Peyer's patch (tissue), 4 donors: ENCODE data around the gene THSD8. TPM values are rescaled to one million over a fixed set of nuclear protein-coding genes. Genes with fewer than 3 reads are reported as not detected.

Source experiments
- DNase-seq, 3 donors: peaks; one replicate each; pipeline ENCODE4 v3.0.0-alpha.2; 2017 to 2019
- H3K27ac ChIP-seq, 4 donors: fragments of 200-600 bp; sonication (generic); one replicate each; pipeline ENCODE4 v1.5.1; 2016 to 2019
- H3K27me3 ChIP-seq, 2 donors: fragments of 200-600 bp; sonication (generic); one replicate each; pipeline ENCODE4 v1.5.1; 2019
- H3K36me3 ChIP-seq, 3 donors: fragments of 200-600 bp; sonication (generic); one replicate each; pipeline ENCODE4 v1.5.1; 2016 to 2019
- H3K4me1 ChIP-seq, 4 donors: fragments of 200-600 bp; sonication (generic); one replicate each; pipeline ENCODE4 v1.5.1; 2016 to 2019
- H3K4me3 ChIP-seq, 4 donors: fragments of 200-600 bp; sonication (generic); 1 replicate in 3 of 4; 2 replicates in 1 of 4; pipeline ENCODE4 v1.5.1; 2016 to 2019; ENCODE audit warnings: mild to moderate bottlenecking in 1 of 4
- H3K9me3 ChIP-seq, 4 donors: fragments of 200-600 bp; sonication (generic); one replicate each; pipeline ENCODE4 v1.5.1; 2016 to 2019; ENCODE audit warnings: mild to moderate bottlenecking in 1 of 4
- POLR2A ChIP-seq, 2 donors: fragments of 450-650 bp; IDR thresholded peaks; one replicate each; pipeline ENCODE4 v1.5.1; 2017; ENCODE audit warnings: antibody characterized with exemption in 2 of 2, mild to moderate bottlenecking in 2 of 2, moderate library complexity in 2 of 2
- total RNA-seq, 4 donors: library from RNA; depleted of rRNA; stranded (reverse); fragments of >200 nt; gene quantifications; one replicate each; pipeline ENCODE4 v1.1.0, GENCODE V29; 2016
- TF ChIP-seq, protein P1 (sequence below), 6 experiments: fragments of 450-650 bp in 4 of 6; fragments of 200-600 bp in 2 of 6; sonication (generic) in 1 of 6; IDR thresholded peaks; one replicate each; pipeline ENCODE4 v1.5.1; 2017 to 2019; ENCODE audit warnings: antibody characterized with exemption in 6 of 6, mild to moderate bottlenecking in 3 of 6, moderate library complexity in 1 of 6

The THSD8 gene
- total RNA-seq, 4 donors from 2014 or later: not detected

DNA sequence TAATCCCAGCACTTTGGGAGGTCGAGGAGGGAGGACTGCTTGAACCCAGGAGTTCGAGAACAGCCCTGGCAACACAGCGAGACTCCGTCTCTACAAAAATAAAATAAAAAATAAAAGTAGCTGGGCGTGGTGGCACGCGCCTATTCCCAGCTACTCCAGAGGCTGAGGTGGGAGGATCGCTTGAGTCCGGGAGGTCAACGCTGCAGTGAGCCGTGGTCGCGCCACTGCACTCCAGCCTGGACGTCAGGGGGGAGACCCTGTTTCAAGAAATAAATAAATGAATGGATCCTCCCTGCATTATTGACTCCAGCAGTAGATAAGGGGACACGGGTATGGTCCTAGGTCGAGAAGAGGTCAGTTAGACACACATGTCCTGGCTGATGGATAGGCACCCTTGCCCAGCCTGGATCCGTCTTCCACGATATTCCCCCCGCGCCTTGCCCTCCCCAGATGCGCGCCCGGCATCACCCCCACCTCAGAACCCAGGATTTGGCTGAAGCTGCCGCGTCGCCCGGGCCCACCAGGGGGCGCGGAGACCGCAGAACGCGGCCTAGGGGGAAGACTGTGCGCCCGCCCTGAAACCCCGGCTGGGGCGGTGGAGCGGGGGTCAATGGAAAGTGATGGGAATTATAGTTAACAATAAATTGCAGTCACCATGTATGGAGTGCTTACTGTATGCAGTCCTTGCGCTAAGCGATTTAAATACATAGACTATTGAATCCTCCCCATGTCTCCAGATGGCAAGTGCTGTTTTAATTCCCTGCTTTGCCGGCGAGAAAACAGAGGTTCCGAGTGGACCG, 24.5 kb upstream of the THSD8 start:
- peak; percentile 86 to 90 (median 86) for DNase-seq
- peak overlapping the region; percentile 56 to 82 (median 64) for H3K4me3 ChIP-seq
- H3K36me3 ChIP-seq: peaks cover 0 to 4% (median 0%) of the 10 kb centered on the region in 3 donors
- peak overlapping the region; percentile 94 to 97 (median 96) for H3K27ac ChIP-seq
- H3K4me1 ChIP-seq: peaks cover 0 to 44% (median 12%) of the 10 kb centered on the region in 4 donors
- H3K27me3 ChIP-seq: no peaks in the 10 kb centered on the region
- no peaks in the 10 kb centered on the region for H3K9me3 ChIP-seq
- TF ChIP-seq, protein P1, sequence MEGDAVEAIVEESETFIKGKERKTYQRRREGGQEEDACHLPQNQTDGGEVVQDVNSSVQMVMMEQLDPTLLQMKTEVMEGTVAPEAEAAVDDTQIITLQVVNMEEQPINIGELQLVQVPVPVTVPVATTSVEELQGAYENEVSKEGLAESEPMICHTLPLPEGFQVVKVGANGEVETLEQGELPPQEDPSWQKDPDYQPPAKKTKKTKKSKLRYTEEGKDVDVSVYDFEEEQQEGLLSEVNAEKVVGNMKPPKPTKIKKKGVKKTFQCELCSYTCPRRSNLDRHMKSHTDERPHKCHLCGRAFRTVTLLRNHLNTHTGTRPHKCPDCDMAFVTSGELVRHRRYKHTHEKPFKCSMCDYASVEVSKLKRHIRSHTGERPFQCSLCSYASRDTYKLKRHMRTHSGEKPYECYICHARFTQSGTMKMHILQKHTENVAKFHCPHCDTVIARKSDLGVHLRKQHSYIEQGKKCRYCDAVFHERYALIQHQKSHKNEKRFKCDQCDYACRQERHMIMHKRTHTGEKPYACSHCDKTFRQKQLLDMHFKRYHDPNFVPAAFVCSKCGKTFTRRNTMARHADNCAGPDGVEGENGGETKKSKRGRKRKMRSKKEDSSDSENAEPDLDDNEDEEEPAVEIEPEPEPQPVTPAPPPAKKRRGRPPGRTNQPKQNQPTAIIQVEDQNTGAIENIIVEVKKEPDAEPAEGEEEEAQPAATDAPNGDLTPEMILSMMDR (IDR thresholded peaks at IDR 0.05): peak; percentile 93 to 98 (median 96)
- TF ChIP-seq POLR2A (IDR thresholded peaks at IDR 0.05): peak in 1 of 2 donors; percentile 8

DNA sequence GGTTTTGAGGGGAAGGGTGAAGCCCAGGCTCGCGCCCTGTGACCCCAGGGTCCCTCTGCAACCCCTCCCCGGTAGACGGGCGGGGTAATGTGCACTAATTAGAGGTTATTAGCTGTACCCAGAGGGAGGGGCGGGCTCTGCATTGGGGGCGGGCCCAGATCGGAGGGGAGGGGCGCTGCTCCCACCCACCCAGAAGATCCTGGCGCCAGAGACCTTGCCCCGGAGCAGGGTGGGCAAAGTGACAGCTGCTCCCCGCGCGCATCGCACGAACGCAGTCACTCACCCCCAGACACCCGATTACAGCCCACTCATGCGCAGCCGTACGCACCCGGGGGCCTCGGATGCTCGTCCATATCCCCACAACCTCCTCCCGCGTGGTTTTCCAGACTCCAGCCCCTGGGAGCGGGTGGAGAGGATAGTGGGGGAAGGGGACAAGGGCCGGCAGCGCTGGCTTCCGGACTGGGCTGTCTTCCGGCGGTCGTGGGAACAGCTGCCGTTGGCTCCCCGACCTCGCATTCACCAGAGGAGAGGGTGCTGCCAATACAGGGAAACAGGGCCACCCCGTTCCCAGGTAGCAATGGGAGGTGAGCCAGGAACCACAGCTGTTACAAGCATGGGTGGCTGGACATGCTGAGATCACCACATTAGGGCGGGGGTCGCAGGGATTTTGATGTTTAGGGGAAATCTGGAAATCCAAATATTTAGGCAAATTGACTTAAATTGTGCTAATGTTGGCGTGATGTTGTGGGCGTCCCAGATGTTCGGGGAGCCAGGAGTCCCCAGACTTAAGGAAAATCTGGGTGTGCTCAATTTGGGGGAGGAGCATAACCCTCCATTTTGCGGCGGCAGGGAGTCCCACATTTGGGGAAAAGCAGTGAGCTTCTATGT, 23.6 kb upstream of the THSD8 start:
- TF ChIP-seq, protein P1 (IDR thresholded peaks at IDR 0.05): peak in 3 of 6 experiments; percentile 3 to 21 (median 11)
- peak in 1 of 2 donors; percentile 41 for TF ChIP-seq POLR2A (IDR thresholded peaks at IDR 0.05)
- H3K4me1 ChIP-seq: peaks cover 4 to 51% (median 18%) of the 10 kb centered on the region in 4 donors
- H3K9me3 ChIP-seq: no peaks in the 10 kb centered on the region
- peak; percentile 70 to 85 (median 80) for DNase-seq
- H3K36me3 ChIP-seq: no peaks in the 10 kb centered on the region
- no peaks in the 10 kb centered on the region for H3K27me3 ChIP-seq
- H3K27ac ChIP-seq: peak overlapping the region; percentile 94 to 97 (median 96)
- H3K4me3 ChIP-seq: peak overlapping the region; percentile 56 to 82 (median 64)

DNA sequence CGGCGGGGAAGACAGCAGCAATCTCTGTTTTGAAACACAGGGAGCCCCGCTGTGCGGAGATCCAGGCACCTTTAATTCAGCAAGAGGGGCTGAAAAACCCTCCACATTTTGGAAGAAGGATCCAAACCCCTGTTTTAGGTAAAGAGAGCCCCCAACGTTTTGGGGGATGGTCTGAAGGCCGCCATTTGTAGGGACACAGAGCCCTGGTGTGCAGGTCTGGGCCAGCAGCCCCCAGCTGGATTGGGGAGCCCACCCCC, 23.0 kb upstream of the THSD8 start:
- Histone ChIP-seq H3K4me3 (peak overlapping the region in 2 of 4 donors; percentile 63 to 82), H3K9me3 (no peaks in the 10 kb centered on the region), H3K4me1 (peaks cover 10 to 56% (median 24%) of the 10 kb centered on the region in 4 donors), H3K27ac (peak overlapping the region; percentile 94 to 97 (median 96)), H3K36me3 (no peaks in the 10 kb centered on the region), H3K27me3 (no peaks in the 10 kb centered on the region)
- TF ChIP-seq, protein P1 (IDR thresholded peaks at IDR 0.05): no peak
- TF ChIP-seq POLR2A (IDR thresholded peaks at IDR 0.05): no peak
- no peak for DNase-seq

DNA sequence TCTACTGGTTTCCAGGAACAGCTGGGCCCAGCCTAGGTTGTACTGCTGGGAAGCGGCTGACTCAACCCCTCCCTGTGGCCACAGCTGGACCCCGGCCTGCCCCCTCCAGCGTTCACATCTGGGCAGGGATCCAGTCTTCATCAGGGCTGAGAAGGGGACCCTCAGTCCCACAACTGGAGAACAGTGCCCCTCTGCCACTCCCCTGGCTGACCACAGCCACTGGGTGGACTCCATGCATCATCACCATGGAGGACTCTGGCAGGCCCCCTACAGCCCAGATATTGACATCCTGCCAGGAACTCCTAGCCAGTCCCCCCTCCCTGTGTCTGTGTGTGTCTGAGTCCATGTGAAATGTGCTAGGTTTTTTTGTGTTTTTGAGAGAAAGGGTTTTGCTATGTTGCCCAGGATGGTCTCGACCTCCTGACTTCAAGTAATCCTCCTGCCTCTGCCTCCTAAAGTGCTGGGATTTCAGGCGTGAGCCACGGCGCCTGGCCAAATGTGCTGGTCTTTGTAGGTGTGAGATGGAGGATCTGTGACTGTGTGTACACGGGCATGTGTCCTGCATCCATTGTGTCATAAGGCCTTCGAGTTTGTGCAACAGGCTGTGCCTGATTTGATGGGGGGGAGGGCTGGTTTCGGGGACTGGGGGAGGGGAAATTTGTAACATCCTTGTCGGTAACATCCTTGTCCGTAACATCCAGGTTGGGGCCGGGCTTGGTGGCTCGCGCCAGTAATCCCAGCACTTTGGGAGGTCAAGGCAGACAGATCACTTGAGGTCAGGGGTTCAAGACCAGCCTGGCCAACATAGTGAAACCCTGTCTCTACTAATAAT, 22.5 kb upstream of the THSD8 start:
- TF ChIP-seq, protein P1 (IDR thresholded peaks at IDR 0.05): no peak
- no peak for TF ChIP-seq POLR2A (IDR thresholded peaks at IDR 0.05)
- peak overlapping the region in 1 of 4 donors; percentile 82 for H3K4me3 ChIP-seq
- peak in 1 of 3 donors; percentile 64 for DNase-seq
- no peaks in the 10 kb centered on the region for H3K36me3 ChIP-seq
- H3K27me3 ChIP-seq: no peaks in the 10 kb centered on the region
- no peaks in the 10 kb centered on the region for H3K9me3 ChIP-seq
- peak overlapping the region; percentile 94 to 97 (median 96) for H3K27ac ChIP-seq
- H3K4me1 ChIP-seq: peaks cover 12 to 60% (median 25%) of the 10 kb centered on the region in 4 donors

DNA sequence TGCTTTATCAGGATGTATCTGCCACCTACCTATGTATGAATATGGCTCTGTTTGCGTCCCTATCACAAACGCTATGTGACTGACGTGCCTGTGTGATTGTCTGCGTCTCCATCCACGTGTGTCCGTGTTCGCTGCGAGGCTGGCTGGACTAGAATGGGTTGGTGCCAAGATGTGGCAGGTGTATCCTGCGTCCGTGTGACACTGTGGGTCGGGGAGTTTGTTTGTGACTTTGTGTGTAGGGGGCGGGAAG, 19.8 kb upstream of the THSD8 start:
- Histone ChIP-seq H3K27ac (peak overlapping the region; percentile 97 to 100 (median 100)), H3K4me1 (peaks cover 23 to 70% (median 43%) of the 10 kb centered on the region in 4 donors), H3K27me3 (no peaks in the 10 kb centered on the region), H3K9me3 (no peaks in the 10 kb centered on the region), H3K36me3 (no peaks in the 10 kb centered on the region), H3K4me3 (peak overlapping the region; percentile 39 to 62 (median 50))
- TF ChIP-seq, protein P1 (IDR thresholded peaks at IDR 0.05): no peak
- no peak for TF ChIP-seq POLR2A (IDR thresholded peaks at IDR 0.05)
- peak in 1 of 3 donors; percentile 94 for DNase-seq
